Activated CD8-positive, alpha-beta memory T cell treated with anti-CD3 and anti-CD28 coated beads for 1 hour (primary cell): ENCODE data around the gene SLC17A9.
"Not testable (repeated sequence)": the region's sequence is repeated elsewhere in the genome, so short reads cannot be mapped to it uniquely, and the experiment has no call there.

Experiments
- DNase-seq, 2 donors: peaks; one replicate each; pipeline ENCODE4 v3.0.0-alpha.2; 2020; ENCODE audit warnings: low read depth in 1 of 2; ENCODE audit errors: extremely low read depth in 1 of 2

The SLC17A9 gene

GRCh38 chr20:62920039-62920645 lies 32.4 kb upstream of the SLC17A9 start:
- DNase-seq: no peak

GRCh38 chr20:62921119-62921687 lies 31.3 kb upstream of the SLC17A9 start:
- DNase-seq: peak in 1 of 2 donors; percentile 35

GRCh38 chr20:62922451-62922921 lies 30.0 kb upstream of the SLC17A9 start:
- peak in 1 of 2 donors; percentile 21 for DNase-seq

DNA sequence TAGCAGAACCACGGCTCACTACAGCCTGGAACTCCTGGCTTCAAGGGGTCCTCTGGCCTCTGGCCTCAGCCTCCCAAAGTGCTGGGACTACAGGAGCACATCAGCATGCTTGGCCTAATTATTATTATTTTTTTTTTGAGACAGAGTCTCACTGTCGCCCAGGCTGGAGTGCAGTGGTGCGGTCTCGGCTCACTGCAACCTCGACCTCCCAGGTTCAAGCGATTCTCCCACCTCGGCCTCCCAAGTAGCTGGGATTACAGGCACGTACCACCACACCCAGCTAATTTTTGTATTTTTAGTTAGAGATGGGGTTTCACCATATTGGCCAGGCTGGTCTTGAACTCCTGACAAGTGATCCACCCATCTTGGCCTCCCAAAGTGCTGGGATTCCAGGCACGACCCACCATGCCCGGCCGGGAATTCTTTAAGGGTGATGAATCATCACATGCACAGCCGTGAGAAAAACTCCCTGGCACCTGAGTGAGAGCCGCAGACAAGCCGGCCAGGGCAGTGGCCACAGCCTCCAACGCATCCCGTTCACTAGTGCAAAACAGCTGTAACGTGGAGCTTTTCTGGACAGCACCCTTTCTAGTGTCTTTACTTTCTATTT lies 29.3 kb upstream of the SLC17A9 start:
- not testable (repeated sequence) for DNase-seq

GRCh38 chr20:62923669-62924441 lies 28.7 kb upstream of the SLC17A9 start:
- no peak for DNase-seq

GRCh38 chr20:62924442-62925075 lies 27.9 kb upstream of the SLC17A9 start:
- no peak for DNase-seq

DNA sequence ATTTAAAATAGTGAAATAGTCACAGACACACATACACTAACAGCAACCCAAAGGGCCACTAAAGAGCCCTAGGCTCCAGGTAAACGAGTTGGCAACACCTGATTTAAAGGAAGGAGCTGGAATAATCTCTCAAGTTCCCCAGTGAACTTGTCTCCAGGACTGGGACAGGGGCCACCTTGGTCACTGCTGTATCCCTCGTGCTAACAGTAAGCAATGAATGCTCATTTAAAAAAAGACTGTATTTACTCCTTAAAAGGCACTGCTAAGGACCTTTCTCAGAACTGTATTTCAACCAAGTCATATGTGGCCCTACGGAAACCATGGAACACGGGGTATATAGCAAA lies 27.5 kb upstream of the SLC17A9 start:
- DNase-seq: no peak

GRCh38 chr20:62925420-62926228 lies 26.9 kb upstream of the SLC17A9 start:
- DNase-seq: no peak

GRCh38 chr20:62926229-62927127 lies 26.0 kb upstream of the SLC17A9 start, which contains the start of gene DIDO1:
TSS of gene DIDO1 (minus strand) at chr20:62926505.
- DNase-seq: peak in 1 of 2 donors; percentile 88

- DNase-seq: no peak
Measured at GRCh38 chr20:62927128-62927705, 25.3 kb upstream of the SLC17A9 start.

- DNase-seq: no peak
Measured at GRCh38 chr20:62928246-62928939, 24.1 kb upstream of the SLC17A9 start.

GRCh38 chr20:62929051-62929538 lies 23.4 kb upstream of the SLC17A9 start:
- DNase-seq: peak in 1 of 2 donors; percentile 49

- DNase-seq: no peak
Measured at GRCh38 chr20:62931464-62931863, 21.0 kb upstream of the SLC17A9 start.

DNA sequence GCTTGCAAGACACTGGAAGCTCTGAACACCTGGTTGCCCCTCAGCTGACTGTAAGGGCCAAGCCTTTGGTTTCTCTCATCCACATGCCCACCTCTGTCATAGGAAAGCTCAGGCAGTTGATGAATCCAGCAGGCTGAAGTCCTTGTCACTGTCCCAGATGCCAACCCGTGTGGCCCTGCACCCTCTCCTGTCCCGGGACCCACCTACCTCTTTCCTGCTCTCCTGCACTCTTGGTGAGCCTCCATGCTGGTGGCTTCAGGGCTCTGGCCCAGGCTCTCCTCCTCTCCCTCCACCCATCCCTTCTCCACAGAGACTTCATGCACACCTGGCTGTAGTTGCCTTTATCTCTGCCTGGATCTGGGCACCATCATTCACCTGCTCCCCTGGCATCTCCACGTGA lies 18.5 kb upstream of the SLC17A9 start:
- DNase-seq: no peak

- no peak for DNase-seq
Measured at GRCh38 chr20:62935204-62935967, 17.1 kb upstream of the SLC17A9 start.

- DNase-seq: no peak
Measured at GRCh38 chr20:62935968-62936585, 16.4 kb upstream of the SLC17A9 start.
